ENCODE results near the gene SH3YL1. TPM values are rescaled to one million over a fixed set of nuclear protein-coding genes. Genes with fewer than 3 reads are reported as not detected.

Gene SH3YL1
- total RNA-seq, 2 donors from 2014 or later = 72.4 to 117 TPM

GRCh38 chr2:203401-203800 lies 60.4 kb downstream of the SH3YL1 start:
- no peak for DNase-seq (ENCODE audit: low spot score)
- Histone ChIP-seq H3K27me3 (replicated peaks; ENCODE audit: insufficient read depth) (no peaks in the 10 kb centered on the region), H3K4me3 (no peak overlapping the region), H3K9me3 (no peaks in the 10 kb centered on the region), H3K36me3 (no peaks in the 10 kb centered on the region), H3K4me1 (replicated peaks) (no peaks in the 10 kb centered on the region), H3K27ac (no peak overlapping the region)
- TF ChIP-seq POLR2AphosphoS5 (IDR thresholded peaks at IDR 0.05) = no peak
- TF ChIP-seq, protein P1, sequence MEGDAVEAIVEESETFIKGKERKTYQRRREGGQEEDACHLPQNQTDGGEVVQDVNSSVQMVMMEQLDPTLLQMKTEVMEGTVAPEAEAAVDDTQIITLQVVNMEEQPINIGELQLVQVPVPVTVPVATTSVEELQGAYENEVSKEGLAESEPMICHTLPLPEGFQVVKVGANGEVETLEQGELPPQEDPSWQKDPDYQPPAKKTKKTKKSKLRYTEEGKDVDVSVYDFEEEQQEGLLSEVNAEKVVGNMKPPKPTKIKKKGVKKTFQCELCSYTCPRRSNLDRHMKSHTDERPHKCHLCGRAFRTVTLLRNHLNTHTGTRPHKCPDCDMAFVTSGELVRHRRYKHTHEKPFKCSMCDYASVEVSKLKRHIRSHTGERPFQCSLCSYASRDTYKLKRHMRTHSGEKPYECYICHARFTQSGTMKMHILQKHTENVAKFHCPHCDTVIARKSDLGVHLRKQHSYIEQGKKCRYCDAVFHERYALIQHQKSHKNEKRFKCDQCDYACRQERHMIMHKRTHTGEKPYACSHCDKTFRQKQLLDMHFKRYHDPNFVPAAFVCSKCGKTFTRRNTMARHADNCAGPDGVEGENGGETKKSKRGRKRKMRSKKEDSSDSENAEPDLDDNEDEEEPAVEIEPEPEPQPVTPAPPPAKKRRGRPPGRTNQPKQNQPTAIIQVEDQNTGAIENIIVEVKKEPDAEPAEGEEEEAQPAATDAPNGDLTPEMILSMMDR (IDR thresholded peaks at IDR 0.05) = no peak
- no peak for TF ChIP-seq POLR2A (IDR thresholded peaks at IDR 0.05)
- WGBS = 85% methylated on average over 8 of the region's 8 CpGs
- intact Hi-C loops (cut with DNase I) = no loop called here

DNA sequence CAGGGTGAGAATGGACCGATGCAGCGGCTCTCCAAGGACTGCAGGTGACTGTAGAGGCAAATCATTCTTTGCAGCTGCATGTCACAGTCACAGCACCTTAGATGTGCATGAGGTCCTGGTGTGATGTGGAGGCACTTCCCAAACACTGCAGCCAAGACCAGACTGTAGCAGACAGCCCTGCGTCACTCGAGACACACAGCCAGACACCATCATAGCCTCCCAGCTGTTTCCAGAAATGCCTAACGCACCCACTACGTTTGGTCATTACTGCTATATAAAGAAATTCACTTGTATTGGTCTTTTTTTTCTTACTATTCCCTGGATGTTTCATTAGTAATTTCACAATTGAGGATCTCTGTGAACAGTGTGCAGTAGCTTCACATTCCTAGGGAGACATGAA lies 60.9 kb downstream of the SH3YL1 start:
- Histone ChIP-seq H3K27ac (no peak overlapping the region), H3K9me3 (no peaks in the 10 kb centered on the region), H3K4me3 (no peak overlapping the region), H3K27me3 (replicated peaks; ENCODE audit: insufficient read depth) (no peaks in the 10 kb centered on the region), H3K4me1 (replicated peaks) (no peaks in the 10 kb centered on the region), H3K36me3 (no peaks in the 10 kb centered on the region)
- 86% methylated on average over 6 of the region's 6 CpGs for WGBS
- DNase-seq (ENCODE audit: low spot score) = no peak
- intact Hi-C loops (cut with DNase I) = no loop called here
- TF ChIP-seq, protein P1 (IDR thresholded peaks at IDR 0.05) = no peak
- no peak for TF ChIP-seq POLR2AphosphoS5 (IDR thresholded peaks at IDR 0.05)
- no peak for TF ChIP-seq POLR2A (IDR thresholded peaks at IDR 0.05)

DNA sequence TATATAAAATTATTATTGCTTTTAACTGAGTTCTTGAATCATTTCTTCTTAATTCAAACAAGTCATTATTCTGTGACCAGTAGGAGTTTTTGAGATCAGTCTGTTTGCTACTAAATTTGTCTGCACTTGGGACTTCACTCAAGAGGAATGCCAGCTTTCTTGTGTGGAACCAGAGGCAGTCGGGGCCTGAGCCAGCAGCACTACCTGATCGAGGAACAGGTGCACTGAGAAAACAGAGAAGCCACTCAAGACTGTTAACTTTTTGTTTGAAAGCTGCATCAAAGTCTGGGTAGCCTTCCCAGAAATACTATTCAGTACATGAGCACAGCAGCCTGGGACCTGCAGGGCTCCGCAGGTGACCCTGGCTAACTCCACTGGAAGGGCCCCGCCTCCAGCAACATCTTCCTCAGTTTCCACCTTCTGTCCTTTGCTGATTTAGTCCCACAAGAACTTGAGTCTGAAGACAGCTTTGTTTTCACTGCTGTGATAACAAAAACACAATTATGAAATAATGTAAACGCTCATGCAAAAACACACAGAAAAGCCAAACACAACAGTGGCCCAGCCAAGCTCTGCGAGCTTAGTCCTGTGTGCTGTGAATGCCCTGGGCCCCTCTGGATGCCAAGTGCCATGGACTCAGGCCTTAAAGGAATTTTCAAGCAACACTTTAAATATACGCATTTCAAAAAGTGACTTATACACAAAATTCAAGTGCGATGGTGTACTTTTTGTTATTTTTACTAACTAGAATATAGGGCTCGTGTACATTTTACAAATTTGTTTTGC lies 62.0 kb downstream of the SH3YL1 start:
- Histone ChIP-seq H3K27ac (no peak overlapping the region), H3K4me3 (no peak overlapping the region), H3K4me1 (replicated peaks) (no peaks in the 10 kb centered on the region), H3K27me3 (replicated peaks; ENCODE audit: insufficient read depth) (no peaks in the 10 kb centered on the region), H3K36me3 (no peaks in the 10 kb centered on the region), H3K9me3 (no peaks in the 10 kb centered on the region)
- no peak for DNase-seq (ENCODE audit: low spot score)
- TF ChIP-seq POLR2A (IDR thresholded peaks at IDR 0.05) (no peak), POLR2AphosphoS5 (IDR thresholded peaks at IDR 0.05) (no peak)
- TF ChIP-seq, protein P1 (IDR thresholded peaks at IDR 0.05) = no peak
- intact Hi-C loops (cut with DNase I) = no loop called here
- 79% methylated on average over 9 of the region's 9 CpGs for WGBS

- no peaks in the 10 kb centered on the region for H3K36me3 ChIP-seq
- no peaks in the 10 kb centered on the region for H3K4me1 ChIP-seq (replicated peaks)
- H3K27me3 ChIP-seq (replicated peaks; ENCODE audit: insufficient read depth) = no peaks in the 10 kb centered on the region
- TF ChIP-seq, protein P1 (IDR thresholded peaks at IDR 0.05) = no peak
- no peak for TF ChIP-seq POLR2A (IDR thresholded peaks at IDR 0.05)
- no peak for TF ChIP-seq POLR2AphosphoS5 (IDR thresholded peaks at IDR 0.05)
- H3K27ac ChIP-seq = no peak overlapping the region
- DNase-seq (ENCODE audit: low spot score) = no peak
- intact Hi-C loops (cut with DNase I) = no loop called here
- H3K9me3 ChIP-seq = no peaks in the 10 kb centered on the region
- WGBS = 86% methylated on average over 22 of the region's 22 CpGs
- no peak overlapping the region for H3K4me3 ChIP-seq
Measured at GRCh38 chr2:199041-199966, 64.5 kb downstream of the SH3YL1 start.

All from prostate gland (tissue), 2 donors.